22Rv1 (cell line): ENCODE measurements around the gene APBA2.

Experiments used
- ZFX ChIP-seq: fragments of 450-650 bp; IDR thresholded peaks from 2 replicates; pipeline ENCODE4 v1.6.1; 2017; ENCODE audit warnings: antibody characterized with exemption, borderline replicate concordance
- TF ChIP-seq, protein P1 (sequence below): fragments of 450-650 bp; IDR thresholded peaks from 2 replicates; pipeline ENCODE4 v1.5.1; 2017; ENCODE audit warnings: mild to moderate bottlenecking

DNA sequence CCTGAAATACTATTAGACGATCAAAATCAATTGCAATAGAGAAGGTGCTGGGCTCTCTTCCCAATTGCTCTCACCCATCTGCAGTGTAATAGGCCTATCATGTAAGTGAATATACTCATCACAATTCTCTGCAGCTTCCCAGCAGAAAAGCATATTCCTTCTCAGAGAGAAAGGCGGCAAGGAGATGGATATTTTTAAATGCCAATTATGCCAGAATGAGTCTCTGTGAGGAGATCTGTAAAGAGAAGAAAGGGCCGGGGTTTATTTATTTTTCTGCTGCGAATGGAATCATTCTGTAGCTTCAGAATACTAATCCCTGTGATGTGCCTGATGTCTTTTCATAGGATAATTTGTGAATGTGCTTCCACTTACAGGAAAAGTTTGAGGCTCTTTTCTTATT is 112.0 kb downstream of the APBA2 start:
- TF ChIP-seq, protein P1, sequence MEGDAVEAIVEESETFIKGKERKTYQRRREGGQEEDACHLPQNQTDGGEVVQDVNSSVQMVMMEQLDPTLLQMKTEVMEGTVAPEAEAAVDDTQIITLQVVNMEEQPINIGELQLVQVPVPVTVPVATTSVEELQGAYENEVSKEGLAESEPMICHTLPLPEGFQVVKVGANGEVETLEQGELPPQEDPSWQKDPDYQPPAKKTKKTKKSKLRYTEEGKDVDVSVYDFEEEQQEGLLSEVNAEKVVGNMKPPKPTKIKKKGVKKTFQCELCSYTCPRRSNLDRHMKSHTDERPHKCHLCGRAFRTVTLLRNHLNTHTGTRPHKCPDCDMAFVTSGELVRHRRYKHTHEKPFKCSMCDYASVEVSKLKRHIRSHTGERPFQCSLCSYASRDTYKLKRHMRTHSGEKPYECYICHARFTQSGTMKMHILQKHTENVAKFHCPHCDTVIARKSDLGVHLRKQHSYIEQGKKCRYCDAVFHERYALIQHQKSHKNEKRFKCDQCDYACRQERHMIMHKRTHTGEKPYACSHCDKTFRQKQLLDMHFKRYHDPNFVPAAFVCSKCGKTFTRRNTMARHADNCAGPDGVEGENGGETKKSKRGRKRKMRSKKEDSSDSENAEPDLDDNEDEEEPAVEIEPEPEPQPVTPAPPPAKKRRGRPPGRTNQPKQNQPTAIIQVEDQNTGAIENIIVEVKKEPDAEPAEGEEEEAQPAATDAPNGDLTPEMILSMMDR = no peak
- no peak for TF ChIP-seq ZFX
